ES-I3 (cell line): Measurements from ENCODE around the gene ACAN.

Source experiments
- H3K36me3 ChIP-seq: 2 replicates; pipeline ENCODE4 v1.6.1; 2013; ENCODE audit warnings: mild to moderate bottlenecking, low read length, control low read depth, moderate library complexity; ENCODE audit not compliant: insufficient read depth
- H3K4me1 ChIP-seq: 2 replicates; pipeline ENCODE4 v1.6.1; 2013; ENCODE audit warnings: mild to moderate bottlenecking, control low read depth, low read length; ENCODE audit not compliant: insufficient read depth
- H3K9ac ChIP-seq: 2 replicates; pipeline ENCODE4 v1.6.1; 2013; ENCODE audit warnings: low read depth, mild to moderate bottlenecking, low read length, moderate library complexity
- H3K9me3 ChIP-seq: 2 replicates; pipeline ENCODE4 v1.6.1; 2013; ENCODE audit warnings: mild to moderate bottlenecking, low read length, moderate library complexity; ENCODE audit not compliant: control insufficient read depth, insufficient read depth

Gene ACAN

DNA sequence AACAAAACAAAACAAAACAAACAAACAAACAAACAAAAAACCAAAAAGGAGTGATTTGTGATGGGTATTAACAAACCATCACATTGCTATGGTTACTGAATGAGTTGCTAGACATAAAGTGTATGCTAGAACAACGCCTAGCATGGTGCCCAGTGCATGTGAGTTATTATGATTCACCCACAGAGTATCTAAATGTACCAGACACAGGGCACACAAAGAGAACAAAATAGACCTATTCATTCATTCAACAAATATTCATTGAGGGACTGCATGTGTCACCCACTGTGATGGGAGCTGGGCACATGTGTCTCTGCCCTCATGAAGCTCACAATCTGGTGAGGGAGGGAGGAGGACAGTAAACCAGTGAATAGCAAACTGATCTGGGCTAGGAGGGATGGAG is 11.6 kb upstream of the ACAN start:
- peaks cover 17% of the 10 kb centered on the region for H3K4me1 ChIP-seq
- no peak overlapping the region for H3K9ac ChIP-seq
- no peaks in the 10 kb centered on the region for H3K9me3 ChIP-seq
- H3K36me3 ChIP-seq = no peaks in the 10 kb centered on the region

DNA sequence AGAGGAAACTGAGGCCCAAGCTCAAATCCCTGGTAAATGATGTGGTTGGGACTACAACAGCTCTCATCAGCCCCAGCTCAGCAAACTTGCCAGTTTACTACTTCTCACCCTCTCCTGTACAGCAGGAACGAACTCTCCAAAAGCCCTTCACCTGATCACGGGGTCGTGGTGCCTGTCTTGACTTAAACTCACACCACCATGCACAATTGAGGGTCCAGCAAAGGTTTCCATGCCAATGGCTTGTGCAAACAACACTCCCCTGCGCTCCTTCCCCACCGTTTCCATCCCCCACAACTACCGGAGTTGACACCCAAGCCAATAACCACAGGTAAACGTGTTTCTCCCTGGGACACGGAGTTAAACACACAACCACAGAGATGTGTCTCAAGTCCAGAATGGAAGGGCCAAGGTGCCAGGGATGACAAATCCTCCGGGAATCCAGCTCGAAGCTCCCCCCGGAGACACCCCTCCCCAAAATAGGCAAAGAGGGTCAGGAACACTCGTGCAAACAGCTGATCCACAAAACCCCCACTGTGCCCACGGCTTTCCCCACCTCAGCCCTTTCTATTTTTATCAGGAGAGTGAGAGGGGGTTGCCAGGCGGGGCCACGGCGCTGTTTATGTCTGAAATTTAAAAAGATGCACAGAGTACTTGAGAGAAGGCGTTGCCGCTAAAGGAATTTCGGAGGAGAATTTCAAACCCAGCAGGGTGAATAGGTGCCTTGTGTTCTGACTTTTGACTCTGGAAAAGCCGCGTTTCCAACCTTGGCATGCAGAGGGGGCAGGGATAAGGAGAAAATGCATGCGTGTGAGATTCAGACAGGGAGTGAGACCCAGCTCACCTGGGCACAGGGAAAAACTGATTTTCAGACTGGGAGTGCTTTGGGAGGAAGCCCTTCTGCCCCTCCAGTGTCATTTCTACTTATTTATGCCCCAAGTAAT is 10.6 kb upstream of the ACAN start:
- Histone ChIP-seq H3K4me1 (peaks cover 17% of the 10 kb centered on the region), H3K9ac (peak overlapping the region; percentile 17; the same call in 1 of the 2 replicates), H3K9me3 (no peaks in the 10 kb centered on the region), H3K36me3 (no peaks in the 10 kb centered on the region)

DNA sequence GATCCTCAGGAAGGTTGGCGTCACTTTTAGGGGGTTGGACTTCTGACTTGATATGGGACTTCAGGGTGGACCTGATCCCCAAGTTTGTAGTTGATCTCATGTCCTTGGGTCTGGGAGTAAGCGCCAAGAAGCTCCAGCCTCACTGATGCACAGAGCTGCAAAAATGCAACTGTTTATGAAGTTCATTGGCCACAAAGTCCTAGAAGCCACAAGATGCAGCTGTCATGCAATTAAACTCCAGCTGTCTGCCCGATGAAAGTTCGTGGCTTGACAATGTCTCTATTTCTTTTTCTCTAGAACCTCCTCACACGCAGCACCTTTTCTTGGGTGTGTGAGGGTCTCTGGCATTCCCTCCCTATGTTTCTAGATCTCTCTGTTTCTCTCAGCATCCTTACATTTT is 9.2 kb upstream of the ACAN start:
- no peaks in the 10 kb centered on the region for H3K36me3 ChIP-seq
- peaks cover 17% of the 10 kb centered on the region for H3K4me1 ChIP-seq
- H3K9me3 ChIP-seq = no peaks in the 10 kb centered on the region

DNA sequence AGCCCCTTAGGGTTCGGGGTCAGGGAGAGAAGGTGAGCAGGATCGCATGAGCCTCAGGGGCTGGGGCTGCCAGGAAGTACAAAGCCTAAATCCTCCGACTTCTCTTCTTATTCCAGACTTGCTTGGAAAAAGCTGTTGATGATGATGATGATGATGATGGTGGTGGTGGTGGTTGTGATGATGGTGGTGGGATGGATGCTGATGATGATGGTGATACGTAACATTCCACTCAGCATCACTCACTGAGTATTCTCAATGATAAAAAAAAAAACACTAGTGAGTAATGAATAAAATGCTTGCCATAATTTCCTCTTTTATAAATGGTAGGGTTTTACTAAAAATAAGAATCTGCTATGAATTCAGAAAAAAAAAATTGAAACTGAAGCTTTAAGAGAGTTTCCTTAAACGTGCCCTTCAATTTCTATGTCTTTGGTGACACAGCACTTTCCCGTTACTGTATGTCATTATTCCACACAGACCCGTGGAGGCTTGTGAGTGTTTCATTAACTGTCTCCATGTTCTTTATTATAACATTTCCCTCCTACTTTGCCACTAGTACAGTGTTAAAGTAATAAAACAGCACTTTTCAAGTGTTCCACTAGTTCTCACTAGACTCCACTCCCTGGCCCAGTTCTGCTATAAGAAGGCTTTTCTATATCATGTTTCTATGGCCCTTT is 5.4 kb upstream of the ACAN start:
- Histone ChIP-seq H3K4me1 (peaks cover 7% of the 10 kb centered on the region), H3K9me3 (no peaks in the 10 kb centered on the region; the same call in 1 of the 2 replicates)

More for the DNA sequence above, 9.2 kb upstream of the ACAN start:
- H3K9ac ChIP-seq = no peak overlapping the region

DNA sequence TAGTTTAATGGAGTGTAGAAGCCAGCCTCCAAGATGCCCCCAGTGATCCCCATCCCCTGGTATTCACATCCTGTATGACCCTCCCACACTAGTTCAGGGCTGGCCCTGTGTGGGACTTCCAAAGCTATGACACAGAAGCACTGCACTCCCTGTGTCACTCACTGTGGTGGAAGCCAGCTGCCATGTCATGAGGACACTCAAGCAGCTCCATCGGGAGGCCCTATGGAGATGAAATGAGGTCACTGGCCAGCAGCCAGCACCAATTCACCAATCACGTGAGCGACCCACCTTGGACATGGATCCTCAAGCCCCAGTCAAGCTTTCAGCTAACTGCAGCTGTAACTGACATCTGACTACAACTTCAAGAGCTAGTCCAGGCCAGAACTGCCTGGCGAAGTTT is 3.9 kb upstream of the ACAN start:
- H3K9me3 ChIP-seq = no peaks in the 10 kb centered on the region; the same call in 1 of the 2 replicates
- H3K4me1 ChIP-seq = no peaks in the 10 kb centered on the region; the same call in 1 of the 2 replicates
- H3K9ac ChIP-seq = no peak overlapping the region
- no peaks in the 10 kb centered on the region for H3K36me3 ChIP-seq

More for the DNA sequence above, 5.4 kb upstream of the ACAN start:
- Histone ChIP-seq H3K36me3 (no peaks in the 10 kb centered on the region), H3K9ac (no peak overlapping the region)

DNA sequence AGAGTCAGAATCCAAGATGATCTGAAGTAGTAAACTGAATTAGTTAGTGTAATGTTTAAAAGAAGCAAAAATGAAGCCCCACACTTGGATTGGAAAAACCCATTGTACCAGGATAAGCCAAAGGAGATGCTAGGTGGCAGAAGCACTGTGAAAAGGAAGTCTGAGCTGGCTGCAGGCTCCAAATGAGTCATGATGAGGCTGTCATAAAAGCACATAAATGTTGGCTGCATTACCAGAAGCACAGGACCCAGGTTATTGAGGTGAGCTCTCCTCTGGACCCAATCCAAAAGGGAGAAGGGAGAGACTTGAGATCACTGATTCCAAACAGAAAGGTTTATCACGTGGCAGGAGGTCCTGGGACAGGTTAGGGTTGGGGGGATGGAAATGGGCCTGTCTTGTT is 3.2 kb upstream of the ACAN start:
- H3K36me3 ChIP-seq = no peaks in the 10 kb centered on the region
- H3K4me1 ChIP-seq = no peaks in the 10 kb centered on the region; the same call in 1 of the 2 replicates

DNA sequence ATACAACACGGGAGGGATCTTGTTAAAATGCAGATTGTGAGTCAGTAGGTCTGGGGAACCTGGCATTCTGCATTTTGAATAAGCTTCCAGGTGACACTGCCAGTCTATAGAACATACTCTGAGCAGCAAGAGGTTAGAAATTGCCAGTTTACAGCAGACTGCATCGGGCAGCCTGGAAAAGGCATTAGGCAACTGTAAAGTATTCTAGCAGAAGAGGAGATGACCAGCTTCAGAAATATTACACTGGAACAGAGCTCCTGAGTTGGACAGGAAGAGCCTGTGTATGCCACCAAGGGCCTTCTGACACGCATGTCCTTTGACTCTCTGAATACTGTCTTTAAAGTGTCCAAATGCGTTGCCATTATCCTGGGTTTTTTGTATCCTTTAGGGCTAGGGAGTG is 2.5 kb upstream of the ACAN start:
- Histone ChIP-seq H3K36me3 (no peaks in the 10 kb centered on the region), H3K9ac (no peak overlapping the region), H3K4me1 (peaks cover 3% of the 10 kb centered on the region; the same call in 1 of the 2 replicates), H3K9me3 (no peaks in the 10 kb centered on the region; the same call in 1 of the 2 replicates)

More for the DNA sequence above, 3.2 kb upstream of the ACAN start:
- Histone ChIP-seq H3K9ac (no peak overlapping the region), H3K9me3 (no peaks in the 10 kb centered on the region; the same call in 1 of the 2 replicates)

DNA sequence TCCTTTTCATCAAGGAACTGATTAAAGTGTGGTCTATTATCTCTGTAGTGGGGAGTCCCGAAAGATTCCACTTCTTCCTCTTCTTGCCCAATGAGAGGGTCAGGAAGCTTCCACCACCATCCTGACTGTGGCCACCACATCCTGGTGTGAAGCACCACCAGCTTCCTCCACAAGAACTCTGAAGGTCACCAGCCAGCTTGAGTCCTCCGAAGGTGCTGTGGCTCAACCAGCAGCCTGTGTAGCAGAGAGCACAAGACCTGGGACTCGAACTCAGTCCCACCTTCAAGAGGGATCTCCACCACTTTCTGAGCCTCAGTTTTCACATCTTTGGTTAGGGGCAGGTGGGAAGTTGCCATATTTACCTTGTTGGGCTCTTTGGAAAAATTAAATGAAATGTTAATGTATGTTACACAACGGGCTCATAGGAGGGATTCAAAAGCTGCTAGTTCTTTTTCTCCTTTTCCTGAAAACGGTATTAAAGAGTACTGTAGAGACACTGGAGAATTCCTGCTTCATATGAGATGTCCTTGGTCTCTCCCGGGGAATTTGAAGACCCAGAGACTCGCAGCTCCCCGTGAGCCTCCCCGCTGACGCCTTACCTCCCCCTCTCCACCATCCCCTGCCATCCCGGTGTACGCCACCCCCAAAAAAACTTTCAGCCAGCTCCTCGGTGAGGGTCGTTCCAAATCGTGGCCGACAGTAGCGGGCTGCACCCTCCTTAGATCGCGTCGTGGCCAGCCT is 816 bp upstream of the ACAN start:
- Histone ChIP-seq H3K9me3 (no peaks in the 10 kb centered on the region; the same call in 1 of the 2 replicates), H3K9ac (peak overlapping the region; percentile 57)

DNA sequence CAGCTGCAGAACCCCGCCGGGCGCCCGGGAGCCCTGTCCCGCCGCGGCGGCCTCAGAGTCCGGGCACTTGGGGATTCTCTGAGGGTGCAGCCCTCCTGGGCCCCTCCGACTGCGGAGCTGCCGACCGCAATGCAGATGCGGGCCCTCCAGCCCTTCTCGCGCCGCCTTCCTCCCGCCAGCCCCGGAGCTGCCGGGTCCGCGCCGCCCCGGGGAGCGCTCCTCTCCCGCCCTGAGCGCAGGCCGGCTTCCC is 320 bp upstream of the ACAN start:
- Histone ChIP-seq H3K9ac (peak overlapping the region; percentile 57), H3K4me1 (peaks cover 3% of the 10 kb centered on the region; the same call in 1 of the 2 replicates), H3K36me3 (no peaks in the 10 kb centered on the region), H3K9me3 (no peaks in the 10 kb centered on the region; the same call in 1 of the 2 replicates)

More for the DNA sequence above, 816 bp upstream of the ACAN start:
- Histone ChIP-seq H3K36me3 (no peaks in the 10 kb centered on the region), H3K4me1 (peaks cover 3% of the 10 kb centered on the region; the same call in 1 of the 2 replicates)

DNA sequence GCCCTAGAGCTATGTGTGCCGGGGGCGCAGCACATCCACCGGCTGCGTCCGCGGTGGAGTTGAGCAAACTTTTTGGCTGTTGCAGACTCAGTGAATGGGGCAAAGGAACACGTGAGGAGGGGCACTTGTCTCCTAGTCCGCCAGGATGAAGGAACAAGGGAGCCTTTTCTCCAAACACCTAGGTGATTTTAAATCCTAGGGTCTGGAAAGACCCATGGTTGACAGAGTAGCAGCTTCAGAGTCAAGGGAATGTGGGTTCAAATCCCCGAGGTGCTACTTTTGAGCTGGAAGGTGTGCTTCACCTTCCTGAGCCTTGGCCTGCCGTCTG is 648 bp downstream of the ACAN start:
- Histone ChIP-seq H3K4me1 (peaks cover 3% of the 10 kb centered on the region; the same call in 1 of the 2 replicates), H3K9ac (peak overlapping the region; percentile 86), H3K36me3 (no peaks in the 10 kb centered on the region), H3K9me3 (no peaks in the 10 kb centered on the region; the same call in 1 of the 2 replicates)

DNA sequence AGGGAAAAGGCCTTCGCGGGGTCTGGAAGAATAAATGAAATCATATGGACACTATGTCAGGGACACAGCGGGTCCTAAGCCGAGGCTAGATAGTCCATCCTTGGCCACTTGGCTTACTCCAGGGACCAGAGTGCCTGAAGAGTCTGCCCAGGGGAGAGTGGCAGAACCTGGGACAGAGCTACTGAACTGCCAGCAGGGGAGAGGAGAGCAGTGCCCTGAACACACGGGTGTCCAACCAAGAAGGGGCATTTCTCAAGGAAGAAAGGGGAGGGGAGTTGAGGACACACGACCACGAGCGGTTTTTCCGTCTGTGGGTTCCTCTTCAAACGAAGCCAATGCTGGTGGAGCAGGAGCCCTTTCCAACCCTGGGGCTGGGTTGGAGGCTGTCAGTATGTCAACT is 1.0 kb downstream of the ACAN start:
- Histone ChIP-seq H3K4me1 (peaks cover 3% of the 10 kb centered on the region; the same call in 1 of the 2 replicates), H3K9ac (peak overlapping the region; percentile 86; the same call in 1 of the 2 replicates), H3K36me3 (no peaks in the 10 kb centered on the region), H3K9me3 (no peaks in the 10 kb centered on the region; the same call in 1 of the 2 replicates)

DNA sequence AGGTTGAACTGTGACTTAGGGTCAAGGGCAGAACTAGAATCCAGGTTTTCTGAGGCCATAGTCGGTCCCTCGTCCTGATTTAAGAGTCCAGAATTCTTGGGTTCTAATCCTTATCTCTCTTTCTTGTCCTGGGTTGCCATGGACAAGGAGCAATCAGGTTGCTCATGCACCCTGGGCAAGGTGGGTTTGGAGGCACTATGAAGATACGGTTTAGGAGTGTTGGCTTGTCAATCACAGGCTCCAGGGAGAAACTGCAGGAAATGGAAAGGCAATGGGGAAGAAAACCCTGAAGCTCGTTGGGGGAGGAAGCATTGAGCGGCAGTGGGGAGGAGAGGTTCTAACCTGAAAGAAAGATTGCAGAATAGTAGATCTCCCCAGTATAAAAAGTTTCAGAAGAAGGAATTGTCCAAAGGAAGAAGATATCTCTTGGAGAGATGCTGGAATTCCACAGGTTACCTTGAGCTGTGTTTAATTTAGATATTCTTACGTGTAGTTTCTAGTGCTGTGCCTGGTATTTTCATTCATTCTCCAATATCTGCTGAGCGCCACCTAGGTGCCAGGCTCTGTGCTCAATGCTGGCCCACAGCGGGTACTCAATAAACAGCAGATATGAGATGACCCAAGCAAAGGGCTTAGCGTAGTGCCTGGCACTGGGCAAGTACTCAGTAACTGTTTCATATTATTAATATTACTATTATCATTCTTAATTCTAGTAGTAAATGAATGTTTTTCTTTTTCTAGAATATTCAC is 2.0 kb downstream of the ACAN start:
- Histone ChIP-seq H3K9me3 (no peaks in the 10 kb centered on the region; the same call in 1 of the 2 replicates), H3K4me1 (peaks cover 3% of the 10 kb centered on the region; the same call in 1 of the 2 replicates), H3K36me3 (no peaks in the 10 kb centered on the region), H3K9ac (no peak overlapping the region)

DNA sequence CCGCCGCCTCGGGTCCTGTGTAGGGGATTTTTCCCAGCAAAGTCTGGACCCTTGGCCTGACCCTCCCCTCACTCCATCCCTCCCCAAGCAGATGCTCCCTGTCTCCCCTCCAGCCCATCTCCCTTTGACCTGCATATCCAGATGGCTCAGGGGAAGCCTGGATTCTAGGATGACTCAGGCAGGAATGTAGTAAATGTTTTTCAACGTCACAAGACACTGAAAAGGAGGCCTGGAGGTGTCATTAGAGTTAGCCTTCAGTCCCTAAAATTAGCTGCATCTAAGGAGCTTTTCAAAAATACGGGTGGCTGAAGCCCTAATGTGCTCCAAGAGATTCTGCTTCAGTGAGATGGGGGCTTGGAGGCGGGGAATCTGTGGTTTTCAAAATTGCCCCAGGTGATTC is 7.2 kb downstream of the ACAN start:
- H3K36me3 ChIP-seq = no peaks in the 10 kb centered on the region
- H3K9me3 ChIP-seq = no peaks in the 10 kb centered on the region
- no peak overlapping the region for H3K9ac ChIP-seq
- H3K4me1 ChIP-seq = peaks cover 20% of the 10 kb centered on the region

DNA sequence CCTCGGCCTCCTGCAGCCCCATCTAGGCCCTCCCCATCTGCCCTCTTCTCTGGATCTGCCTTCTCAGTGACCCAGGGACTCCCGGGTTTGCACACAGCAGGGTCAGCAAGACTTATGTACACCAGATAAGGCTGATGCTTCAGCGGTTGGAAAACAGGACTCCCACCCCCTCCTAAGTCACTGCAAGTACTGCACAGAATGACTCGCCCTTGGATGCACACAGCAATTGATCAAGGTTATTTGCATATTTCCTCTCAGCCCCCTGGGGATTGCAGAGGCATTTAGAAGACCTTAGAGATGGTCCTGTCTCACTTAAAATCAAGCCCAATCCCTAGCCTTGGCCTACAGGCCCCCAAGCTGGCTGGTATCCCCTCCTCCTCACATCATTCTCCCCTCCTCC is 8.9 kb downstream of the ACAN start:
- Histone ChIP-seq H3K36me3 (no peaks in the 10 kb centered on the region), H3K9ac (no peak overlapping the region)

More for the DNA sequence above, 8.9 kb downstream of the ACAN start:
- H3K9me3 ChIP-seq = no peaks in the 10 kb centered on the region
- H3K4me1 ChIP-seq = peaks cover 20% of the 10 kb centered on the region
